Ishikawa (cell line): ENCODE data around the gene DHX8.

ENCODE experiments used
- CREB1 ChIP-seq: IDR thresholded peaks from 2 replicates; pipeline ENCODE4 v1.6.1; 2012; ENCODE audit warnings: low read depth
- MAX ChIP-seq: IDR thresholded peaks from 2 replicates; pipeline ENCODE4 v1.6.1; 2012
- RAD21 ChIP-seq: IDR thresholded peaks from 2 replicates; pipeline ENCODE4 v1.6.1; 2012; ENCODE audit warnings: low read depth
- USF1 ChIP-seq: IDR thresholded peaks from 2 replicates; pipeline ENCODE4 v1.6.1; 2012

- no peak for TF ChIP-seq CREB1
- no peak for TF ChIP-seq RAD21
- no peak for TF ChIP-seq MAX
- no peak for TF ChIP-seq USF1
Observed at GRCh38 chr17:43465049-43465448, 18.7 kb upstream of the DHX8 start.
